HT-29 (cell line): ENCODE measurements around the gene FADS1. TPM values are rescaled to one million over a fixed set of nuclear protein-coding genes. Genes with fewer than 3 reads are reported as not detected.

Experiments
- DNase-seq: peaks from one replicate; pipeline ENCODE4 v3.0.0-alpha.2; 2015; ENCODE audit warnings: low spot score
- total RNA-seq: library from RNA; depleted of rRNA; stranded (reverse); fragments of >200 nt; shearing (Covaris generic); gene quantifications from 2 replicates; pipeline ENCODE4 v1.2.3, GENCODE V29; 2014

FADS1 gene
- total RNA-seq, 1 experiment from 2014 or later = 9.4 TPM

DNA sequence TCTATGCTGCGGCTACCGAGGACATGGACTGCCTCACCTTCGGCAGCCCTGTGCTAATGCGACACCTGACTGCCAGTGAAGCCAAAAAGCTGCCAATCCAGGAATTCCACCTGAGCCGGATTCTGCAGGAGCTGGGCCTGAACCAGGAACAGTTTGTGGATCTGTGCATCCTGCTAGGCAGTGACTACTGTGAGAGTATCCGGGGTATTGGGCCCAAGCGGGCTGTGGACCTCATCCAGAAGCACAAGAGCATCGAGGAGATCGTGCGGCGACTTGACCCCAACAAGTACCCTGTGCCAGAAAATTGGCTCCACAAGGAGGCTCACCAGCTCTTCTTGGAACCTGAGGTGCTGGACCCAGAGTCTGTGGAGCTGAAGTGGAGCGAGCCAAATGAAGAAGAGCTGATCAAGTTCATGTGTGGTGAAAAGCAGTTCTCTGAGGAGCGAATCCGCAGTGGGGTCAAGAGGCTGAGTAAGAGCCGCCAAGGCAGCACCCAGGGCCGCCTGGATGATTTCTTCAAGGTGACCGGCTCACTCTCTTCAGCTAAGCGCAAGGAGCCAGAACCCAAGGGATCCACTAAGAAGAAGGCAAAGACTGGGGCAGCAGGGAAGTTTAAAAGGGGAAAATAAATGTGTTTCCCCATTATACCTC lies 20.8 kb downstream of the FADS1 start:
- no peak for DNase-seq

DNA sequence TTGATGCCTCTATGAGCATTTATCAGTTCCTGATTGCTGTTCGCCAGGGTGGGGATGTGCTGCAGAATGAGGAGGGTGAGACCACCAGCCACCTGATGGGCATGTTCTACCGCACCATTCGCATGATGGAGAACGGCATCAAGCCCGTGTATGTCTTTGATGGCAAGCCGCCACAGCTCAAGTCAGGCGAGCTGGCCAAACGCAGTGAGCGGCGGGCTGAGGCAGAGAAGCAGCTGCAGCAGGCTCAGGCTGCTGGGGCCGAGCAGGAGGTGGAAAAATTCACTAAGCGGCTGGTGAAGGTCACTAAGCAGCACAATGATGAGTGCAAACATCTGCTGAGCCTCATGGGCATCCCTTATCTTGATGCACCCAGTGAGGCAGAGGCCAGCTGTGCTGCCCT lies 21.3 kb downstream of the FADS1 start:
- no peak for DNase-seq

DNA sequence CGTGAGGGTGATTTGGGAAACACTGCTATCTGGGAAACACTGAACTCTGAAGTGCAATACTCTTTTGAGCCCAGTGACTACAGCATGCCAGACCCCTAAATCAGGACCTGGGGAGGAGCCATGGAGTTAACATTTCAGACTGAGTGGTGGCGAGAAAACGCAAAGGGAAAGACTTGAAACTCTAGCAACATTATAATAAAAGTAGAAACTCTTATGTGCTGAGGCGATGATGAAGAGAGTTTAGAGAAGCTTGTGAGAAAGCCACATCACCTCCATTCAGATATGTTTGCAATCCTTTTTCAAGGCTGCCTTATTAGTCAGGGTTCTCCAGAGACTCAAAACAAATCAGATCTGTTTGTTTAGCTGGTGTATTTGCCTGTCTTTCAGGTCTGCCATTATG lies 22.2 kb downstream of the FADS1 start:
- no peak for DNase-seq

DNA sequence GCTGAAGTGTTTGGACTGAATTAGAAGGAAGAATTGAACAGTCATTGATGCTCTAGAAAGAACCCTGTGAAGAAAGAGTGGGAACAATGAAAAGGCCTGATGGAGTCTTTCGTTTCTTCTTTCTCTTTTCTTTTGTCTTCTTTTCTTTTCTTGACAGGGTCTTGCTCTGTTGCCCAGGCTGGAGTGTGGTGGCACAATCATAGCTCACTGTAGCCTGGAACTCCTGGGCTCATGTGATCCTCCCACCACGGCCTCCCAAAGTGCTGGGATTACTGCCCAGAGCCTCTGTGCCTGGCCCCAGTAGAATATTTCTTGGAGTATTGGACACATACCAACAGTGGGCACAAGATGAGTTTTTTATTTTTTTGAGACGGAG lies 23.0 kb downstream of the FADS1 start:
- no peak for DNase-seq

DNA sequence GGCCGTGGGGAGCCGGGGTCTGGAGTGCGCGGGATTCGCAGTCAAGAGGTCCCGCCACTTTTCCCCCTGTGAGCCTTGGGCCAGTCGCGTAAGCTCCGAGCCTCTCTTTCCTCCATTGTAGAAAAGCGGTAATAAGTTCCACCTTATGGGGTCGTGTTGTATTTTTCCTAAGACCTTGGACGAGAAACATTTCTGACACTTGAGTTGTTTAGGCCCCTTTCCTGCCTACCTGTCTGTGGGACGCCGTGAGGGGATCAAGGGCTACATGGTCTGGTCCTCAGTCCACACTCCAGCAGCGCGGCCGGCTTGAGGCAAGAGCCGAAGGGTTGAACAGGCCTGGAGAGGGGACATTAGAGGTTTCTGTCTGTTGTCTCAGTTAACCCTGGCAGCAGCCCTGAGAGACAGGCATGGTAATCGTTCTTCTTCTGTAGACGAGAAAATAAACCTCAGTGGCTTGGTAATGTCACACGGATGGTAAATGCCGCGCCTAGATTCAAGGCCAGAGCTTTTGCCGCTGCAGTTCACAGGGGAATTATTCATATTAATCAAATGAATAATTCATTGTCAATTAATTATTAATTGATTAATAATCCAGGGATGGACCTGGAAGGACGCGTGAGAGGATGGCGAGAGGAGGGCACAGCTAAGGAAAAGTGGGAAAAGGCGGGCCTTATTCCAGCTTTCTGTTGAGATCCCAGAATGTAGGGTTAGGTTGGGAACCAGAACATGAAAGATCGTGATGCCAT lies 23.5 kb downstream of the FADS1 start:
- peak; percentile 65 for DNase-seq

DNA sequence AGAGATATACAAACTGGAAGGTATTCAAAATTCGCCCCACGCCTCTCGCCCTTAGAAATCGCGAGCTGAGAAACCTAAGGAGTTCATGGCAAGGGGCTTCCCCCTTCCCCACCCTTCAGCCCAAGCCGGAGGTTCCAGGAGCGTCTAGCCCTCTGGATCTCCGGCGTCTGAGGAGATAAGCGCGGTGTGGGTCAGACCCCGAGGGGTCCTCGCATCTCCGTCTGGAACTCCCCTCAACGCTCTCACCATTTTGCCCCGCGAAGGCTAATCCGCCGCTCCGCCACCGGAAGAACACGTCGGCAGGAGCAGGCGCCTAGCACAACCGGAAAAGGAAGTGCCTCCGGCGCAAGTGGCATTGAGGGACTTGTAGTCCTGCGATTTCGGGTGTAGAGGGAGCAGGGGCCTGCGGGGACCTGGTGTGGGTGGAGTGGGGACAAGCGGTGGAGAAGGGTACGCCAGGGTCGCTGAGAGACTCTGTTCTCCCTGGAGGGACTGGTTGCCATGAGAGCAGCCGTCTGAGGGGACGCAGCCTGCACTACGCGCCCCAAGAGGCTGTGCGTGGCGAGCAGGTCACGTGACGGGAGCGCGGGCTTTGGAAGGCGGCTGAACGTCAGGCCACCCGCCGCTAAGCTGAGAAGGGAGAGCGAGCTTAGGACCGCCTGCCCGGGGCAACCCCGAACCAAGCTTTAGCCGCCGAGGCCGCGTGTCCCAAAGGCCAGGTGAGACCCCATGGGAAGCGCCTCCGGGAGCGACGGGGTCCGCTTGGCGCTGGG lies 24.3 kb downstream of the FADS1 start, which contains the start of the genes FEN1 and TMEM258:
FEN1 (plus strand) TSS at position 602 of the 773 bp plus-strand sequence. CDS start 2,451 bp downstream, outside the sequence.
TMEM258 (minus strand) TSS at position 290 of the 773 bp plus-strand sequence; CDS start at position 249, 41 bp downstream.
- peak; percentile 96 for DNase-seq

DNA sequence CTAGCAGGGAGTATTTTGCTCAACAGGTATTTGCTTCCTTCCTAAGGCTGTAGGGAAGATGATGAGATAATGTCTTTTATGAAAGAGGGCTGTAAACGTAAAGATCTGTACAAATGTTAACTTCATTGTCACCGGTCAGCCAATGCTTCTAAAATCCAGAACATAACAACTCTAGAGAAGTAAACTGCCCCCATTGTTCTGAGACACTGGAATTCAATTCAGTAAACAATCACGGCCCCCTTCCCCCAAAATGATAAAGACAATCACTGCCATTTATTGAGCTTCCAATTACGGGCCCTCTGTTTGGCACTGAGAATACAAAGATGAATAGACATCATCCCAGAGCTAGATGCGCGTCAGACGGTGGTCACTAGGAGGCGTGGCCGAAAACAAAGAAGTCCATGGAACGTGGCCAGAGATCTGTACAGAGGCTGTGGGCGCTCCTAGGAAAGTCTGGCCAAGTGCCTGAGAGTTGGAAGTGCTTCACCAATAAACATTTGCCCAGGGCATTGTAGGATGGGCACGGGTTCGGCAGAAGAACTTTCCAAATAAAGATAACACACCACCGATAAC lies 25.0 kb downstream of the FADS1 start:
- DNase-seq = peak; percentile 94

DNA sequence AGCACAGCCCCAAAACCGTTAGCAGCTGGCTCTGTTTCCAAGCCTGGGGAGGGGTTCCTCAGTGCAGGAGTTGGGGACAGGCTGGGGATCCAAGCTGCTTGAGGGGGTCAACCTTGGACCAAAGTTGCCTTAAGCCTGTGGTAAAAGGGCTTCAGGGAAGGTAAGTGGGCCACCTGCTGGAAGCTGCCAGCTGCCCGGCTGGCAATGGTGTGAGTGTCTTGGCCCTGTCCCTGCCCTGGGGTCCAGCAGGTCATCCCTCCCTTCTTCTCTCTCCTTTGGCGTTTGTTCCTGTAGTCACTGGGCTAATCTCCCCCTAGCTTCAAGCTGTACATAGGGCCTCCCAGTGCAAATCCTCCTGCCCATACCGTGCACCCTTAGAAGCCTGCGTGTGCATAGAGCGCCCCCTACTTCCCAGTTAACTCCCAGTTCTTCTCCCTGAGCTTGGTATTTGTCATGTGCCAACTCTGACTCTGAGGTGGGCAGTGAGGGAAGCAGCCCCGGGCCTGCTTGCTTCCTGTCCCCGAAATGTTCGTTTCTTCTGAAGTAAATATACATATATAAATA lies 28.8 kb downstream of the FADS1 start:
- peak; percentile 81 for DNase-seq

DNA sequence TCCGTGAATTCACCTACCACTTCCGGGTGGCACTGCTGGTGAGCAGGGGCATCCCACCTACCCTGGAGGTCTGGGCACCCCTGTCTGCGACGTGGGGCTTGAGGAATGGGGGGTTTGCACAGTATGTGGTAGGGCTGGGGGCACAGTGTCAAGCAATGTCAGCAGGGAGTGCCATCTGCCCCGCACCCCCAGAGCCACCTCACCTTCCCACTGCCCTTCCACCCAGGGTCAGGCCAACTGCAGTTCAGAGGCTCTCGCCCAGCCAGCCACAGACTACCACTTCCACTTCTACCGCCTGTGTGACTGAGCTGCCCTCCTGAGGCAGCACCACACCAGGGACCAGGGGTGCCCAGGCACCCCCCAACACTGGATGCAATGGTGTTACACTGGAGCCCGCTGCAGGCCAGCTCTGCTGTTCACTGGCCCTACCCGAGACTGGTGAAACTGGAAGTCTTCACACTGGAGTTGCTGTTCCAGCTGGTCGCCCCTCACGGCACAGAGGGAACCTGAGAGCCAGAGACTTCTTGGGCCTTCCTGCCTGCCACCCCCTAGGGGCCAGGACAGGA lies 30.9 kb downstream of the FADS1 start:
- no peak for DNase-seq

DNA sequence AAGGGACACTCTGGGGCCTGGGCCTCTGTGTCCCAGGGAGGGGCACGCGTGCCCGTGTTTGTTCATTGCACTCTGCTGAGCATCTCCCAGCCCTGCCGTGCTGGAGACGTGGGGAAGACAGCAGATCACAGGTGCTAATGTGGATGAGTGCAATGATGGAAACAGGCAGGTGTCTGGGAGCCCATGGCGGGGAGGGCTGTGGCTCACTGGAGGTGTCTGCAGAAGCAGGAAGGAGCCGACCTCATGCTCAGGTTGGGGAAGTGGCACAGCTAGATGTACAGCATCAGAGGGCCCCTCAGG lies 32.3 kb downstream of the FADS1 start:
- DNase-seq = no peak

DNA sequence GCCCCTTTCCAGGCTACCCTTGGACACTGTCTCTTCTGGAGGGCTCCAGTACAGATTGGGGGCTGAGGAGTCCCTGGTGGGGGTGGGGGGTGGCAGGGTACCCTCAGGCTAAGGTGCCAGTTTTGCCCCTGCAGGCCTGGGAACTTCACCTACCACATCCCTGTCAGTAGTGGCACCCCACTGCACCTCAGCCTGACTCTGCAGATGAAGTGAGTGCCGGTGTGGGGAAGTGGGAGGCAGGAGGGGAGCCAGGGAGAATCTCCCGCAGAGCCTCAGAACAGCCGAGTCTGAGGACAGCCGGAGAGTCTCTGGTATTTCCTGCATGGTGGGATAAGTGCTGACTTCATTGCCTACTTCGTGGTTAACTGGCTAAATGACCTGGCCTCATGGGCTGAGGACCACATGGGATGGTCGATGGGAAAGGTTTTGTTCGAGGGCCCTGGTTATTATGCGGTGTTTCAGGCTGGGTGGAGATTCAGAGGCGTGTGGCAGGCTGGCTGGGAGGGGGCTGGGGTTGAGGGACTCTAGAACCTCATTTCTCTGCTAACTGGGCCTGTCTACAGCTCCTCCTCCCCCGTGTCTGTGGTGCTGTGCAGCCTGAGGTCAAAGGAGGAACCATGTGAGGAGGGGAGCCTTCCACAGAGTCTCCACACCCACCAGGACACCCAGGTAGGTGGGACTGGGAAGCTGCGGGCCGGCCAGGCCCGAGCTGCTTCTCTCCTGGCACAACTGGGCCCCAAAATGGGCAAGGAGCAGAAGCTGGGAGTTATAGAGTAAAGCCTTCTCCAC lies 32.9 kb downstream of the FADS1 start:
- no peak for DNase-seq

DNA sequence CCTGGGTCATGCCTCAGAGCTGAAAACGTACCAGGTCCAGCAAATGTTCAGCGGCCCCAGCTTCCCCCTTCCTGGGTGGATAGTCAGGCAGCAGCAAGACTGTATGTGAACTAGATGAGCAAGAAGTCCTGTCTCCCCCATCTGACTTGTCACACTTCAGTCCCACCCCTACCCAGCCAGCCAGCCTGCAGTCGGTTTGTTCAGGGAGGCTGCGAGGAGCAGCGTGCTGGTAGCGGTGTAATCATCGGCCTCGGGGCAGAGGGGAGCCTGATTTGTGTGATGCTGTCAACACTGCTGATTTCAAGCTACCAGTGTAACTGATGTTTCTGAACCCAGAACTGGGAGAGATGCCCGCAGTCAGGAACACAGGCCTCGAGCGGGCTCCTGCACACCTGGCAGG lies 34.0 kb downstream of the FADS1 start:
- no peak for DNase-seq

DNA sequence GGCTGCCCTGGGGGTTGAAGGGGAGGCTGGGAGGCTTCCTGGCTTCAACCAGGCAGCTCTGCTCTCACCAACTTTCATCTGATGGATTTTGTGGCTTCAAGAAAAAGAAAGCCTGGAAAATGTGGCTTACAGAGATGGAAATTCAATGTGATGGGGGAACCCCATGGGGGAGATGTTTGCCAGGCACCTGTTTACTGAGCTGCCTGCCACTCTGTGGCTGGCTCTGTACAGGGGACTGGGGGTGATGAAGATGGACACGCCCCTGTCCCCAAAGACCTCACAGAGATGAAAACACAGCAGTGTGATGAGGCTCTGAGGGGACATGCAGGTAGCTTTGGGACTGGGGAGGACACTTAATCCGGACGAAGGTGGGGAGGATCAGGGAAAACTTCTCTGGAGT lies 34.5 kb downstream of the FADS1 start:
- no peak for DNase-seq

DNA sequence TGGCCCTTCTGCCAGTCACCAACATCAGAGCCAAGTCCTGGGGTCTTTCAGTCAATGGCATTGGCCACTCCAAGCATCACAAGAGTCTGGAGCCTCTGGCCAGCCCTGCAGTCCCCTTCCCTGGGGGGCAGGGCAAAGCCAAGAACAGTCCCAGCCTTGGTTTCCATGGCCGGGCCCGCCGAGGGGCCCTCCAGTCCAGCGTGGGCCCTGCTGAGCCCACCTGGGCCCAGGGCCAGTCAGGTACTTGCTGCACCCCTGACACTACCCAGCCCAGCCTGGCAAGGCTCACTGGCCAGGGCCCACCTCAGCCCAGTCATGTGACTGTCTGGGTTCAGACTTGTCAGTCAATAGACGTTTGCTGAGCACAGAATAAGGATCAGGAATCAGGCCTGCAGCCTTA lies 35.2 kb downstream of the FADS1 start:
- DNase-seq = no peak

DNA sequence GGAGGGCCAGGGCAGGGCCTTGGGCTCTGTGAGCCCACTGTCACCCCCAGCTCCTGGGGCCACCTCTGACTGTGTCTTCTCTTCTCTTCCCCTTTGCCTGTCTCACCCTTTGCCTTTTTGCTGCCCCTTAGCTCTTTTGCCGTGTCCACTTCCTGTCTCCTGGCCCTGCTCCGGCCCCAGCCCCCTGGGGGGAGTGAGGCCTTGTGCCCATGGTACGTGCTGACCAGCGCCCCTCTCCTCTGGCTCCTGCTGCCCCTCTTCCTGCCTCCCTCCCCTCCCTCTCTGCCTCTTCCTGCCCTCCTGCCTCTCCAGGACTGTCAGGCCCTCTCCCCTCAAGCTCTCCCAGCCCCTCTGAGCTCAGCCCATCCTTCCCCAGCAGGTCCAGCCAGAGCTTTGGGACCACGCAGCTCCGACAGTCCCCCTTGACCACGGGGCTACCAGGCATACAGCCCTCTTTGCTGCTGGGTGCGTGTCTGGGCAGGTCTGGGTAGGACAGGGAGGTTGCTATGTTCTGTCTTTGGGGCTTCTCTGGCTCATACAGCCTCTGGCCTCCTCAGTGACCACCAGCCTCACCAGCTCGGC lies 36.1 kb downstream of the FADS1 start:
- no peak for DNase-seq

DNA sequence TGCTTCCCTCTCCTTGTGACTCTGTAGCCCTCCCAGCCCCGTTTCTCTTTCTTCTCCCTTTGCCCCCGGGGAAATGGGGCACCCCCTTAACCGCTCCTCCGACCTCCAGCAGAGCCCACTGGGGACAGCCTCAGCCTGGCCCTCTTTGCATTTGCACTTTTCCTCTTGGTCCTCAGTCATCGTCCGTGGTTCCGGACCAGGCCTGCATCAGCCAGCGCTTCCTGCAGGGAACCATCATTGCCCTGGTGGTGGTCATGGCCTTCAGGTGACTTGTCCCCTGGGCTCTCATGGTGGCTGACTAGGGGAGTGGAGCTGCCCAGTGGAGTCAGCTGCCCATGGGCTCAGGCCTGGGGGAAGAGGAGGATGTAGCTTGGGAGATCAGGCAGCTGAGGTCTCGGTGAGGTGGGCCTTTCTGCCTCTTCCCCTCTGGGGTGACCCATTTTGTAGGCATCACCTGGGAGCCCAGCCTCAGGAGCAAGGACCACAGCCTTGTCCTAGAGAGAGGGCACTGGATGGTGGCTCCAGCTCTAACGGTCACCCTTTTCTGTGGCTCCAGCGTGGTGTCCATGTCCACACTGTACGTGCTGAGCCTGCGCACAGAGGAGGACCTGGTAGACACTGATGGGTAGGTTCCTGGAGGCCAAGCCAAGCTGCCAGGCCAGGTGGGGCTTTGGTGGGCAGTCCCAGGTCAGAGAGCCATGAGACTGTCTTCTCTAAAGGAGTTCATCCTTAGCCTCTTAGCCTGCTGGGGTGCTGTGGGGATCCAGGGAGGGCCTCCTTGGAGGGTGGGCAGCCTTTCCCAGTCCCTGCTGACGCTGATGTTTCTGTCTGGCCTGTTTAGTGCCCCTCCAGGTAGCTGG lies 36.9 kb downstream of the FADS1 start:
- DNase-seq = no peak

DNA sequence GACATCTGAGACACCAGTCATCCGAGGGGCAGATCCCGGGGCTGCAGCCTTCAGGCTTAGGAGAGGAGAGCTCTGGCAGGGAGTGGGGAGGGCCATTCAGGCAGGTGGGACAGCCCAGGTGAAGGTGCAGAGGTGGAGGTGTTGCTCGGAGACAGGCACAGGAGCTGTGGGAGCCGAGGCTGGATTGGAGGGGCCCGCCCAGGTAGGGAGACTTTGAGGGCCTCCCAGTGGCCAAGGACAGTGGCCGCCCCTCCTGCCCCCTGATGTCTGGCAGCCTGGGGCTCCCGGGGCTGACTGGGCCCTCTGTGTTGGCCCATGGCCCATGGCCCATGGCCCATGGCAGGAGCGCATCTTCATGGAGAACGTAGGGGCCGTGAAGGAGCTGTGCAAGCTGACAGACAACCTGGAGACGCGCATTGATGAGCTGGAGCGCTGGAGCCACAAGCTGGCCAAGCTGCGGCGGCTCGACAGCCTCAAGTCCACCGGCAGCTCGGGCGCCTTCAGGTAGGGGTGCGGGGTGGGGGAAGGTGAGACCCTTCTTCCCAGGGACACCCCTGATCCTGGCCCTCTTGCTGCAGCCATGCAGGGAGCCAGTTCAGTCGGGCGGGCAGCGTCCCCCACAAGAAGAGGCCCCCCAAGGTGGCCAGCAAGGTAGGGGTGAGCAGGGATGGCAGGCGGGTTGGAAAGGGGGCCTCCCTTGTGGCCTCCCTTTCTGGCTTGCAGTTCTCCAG lies 37.7 kb downstream of the FADS1 start:
- DNase-seq = no peak

DNA sequence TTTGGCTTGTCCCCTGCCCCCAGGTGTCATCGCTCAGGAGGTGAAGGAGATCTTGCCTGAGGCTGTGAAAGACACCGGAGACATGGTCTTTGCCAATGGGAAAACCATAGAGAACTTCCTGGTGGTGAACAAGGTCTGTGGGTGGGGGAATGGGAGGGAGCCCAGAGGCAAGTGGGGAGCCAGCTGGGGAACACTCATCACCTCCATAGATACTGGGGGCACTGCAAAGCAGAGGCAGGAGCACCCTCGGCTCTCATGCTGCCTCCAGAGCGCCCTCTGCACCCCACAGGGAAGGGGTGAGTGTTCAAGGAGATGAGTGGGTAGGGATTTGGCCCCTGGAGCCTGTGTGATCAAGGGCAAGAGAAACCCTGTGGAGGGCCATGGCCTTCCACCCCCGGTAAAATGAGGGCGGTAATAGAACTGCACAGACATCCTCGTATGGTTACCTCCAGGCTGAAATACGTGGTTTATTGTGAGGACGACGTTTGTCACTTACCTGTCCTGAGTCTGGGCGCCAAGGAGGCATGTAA lies 38.4 kb downstream of the FADS1 start:
- no peak for DNase-seq
